Colonic mucosa (tissue), 4 donors: ENCODE measurements around the gene EREG. TPM values are rescaled to one million over a fixed set of nuclear protein-coding genes. Genes with fewer than 3 reads are reported as not detected.
"Not testable (repeated sequence)": the region's sequence is repeated elsewhere in the genome, so short reads cannot be mapped to it uniquely, and the experiment has no call there.

Source experiments
- DNase-seq: peaks from one replicate; pipeline ENCODE4 v3.0.0-alpha.2; 2020
- H3K27ac ChIP-seq: fragments of 200-600 bp; one replicate; pipeline ENCODE4 v1.8.0; 2021
- H3K27me3 ChIP-seq: fragments of 200-600 bp; one replicate; pipeline ENCODE4 v1.8.0; 2021
- H3K36me3 ChIP-seq: fragments of 200-600 bp; one replicate; pipeline ENCODE4 v1.8.0; 2021
- H3K4me1 ChIP-seq: fragments of 200-600 bp; one replicate; pipeline ENCODE4 v1.8.0; 2021; ENCODE audit warnings: mild to moderate bottlenecking
- H3K4me3 ChIP-seq: fragments of 200-600 bp; one replicate; pipeline ENCODE4 v1.8.0; 2021
- H3K9ac ChIP-seq, 2 donors: one replicate each; pipeline ENCODE4 v1.7.0; 2013; ENCODE audit warnings: control low read depth in 2 of 2, low read depth in 2 of 2, low read length in 2 of 2
- H3K9me3 ChIP-seq: fragments of 200-600 bp; one replicate; pipeline ENCODE4 v1.8.0; 2021
- CTCF ChIP-seq: fragments of 200-600 bp; IDR thresholded peaks from one replicate; pipeline ENCODE4 v1.8.0; 2022; ENCODE audit warnings: antibody characterized with exemption, mild to moderate bottlenecking
- intact Hi-C: fragments of 100-400 bp; cut with DNase I; formaldehyde crosslinking; loops from one replicate; pipeline ENCODE4 v1.14.1; 2022
- total RNA-seq, 2 donors: library from RNA; stranded (reverse); fragmentation: NEBNext Ultra II Directional in 1 of 2; extraction: Animal tissue kit (Norgen Biotek cat#: 25700) in 1 of 2; gene quantifications; one replicate each; pipeline ENCODE4 v1.2.1, GENCODE V29; 2021
- donor health status: healthy.
- donor health status: DM: no; HTN: no; CAD: no.
- donor health status: DM: no; HTN: no; CAD: no.

Gene EREG
- total RNA-seq, 2 donors from 2014 or later: 2.4 to 3.5 TPM

- Histone ChIP-seq H3K4me3 (no peak overlapping the region), H3K9ac (no peak overlapping the region), H3K36me3 (no peaks in the 10 kb centered on the region), H3K27me3 (no peaks in the 10 kb centered on the region), H3K27ac (no peak overlapping the region), H3K9me3 (no peaks in the 10 kb centered on the region), H3K4me1 (no peaks in the 10 kb centered on the region)
- TF ChIP-seq CTCF: no peak
- intact Hi-C loops: no loop called here
- DNase-seq: no peak
These were observed 33.0 kb upstream of the EREG start for GRCh38 chr4:74331944-74332343.

- Histone ChIP-seq H3K9me3 (no peaks in the 10 kb centered on the region), H3K4me3 (no peak overlapping the region), H3K9ac (no peak overlapping the region), H3K4me1 (no peaks in the 10 kb centered on the region), H3K27ac (no peak overlapping the region), H3K27me3 (no peaks in the 10 kb centered on the region), H3K36me3 (no peaks in the 10 kb centered on the region)
- DNase-seq: no peak
- TF ChIP-seq CTCF: no peak
- intact Hi-C loops: no loop called here
These were observed 30.3 kb upstream of the EREG start for GRCh38 chr4:74334636-74335035.

- no peaks in the 10 kb centered on the region for H3K27me3 ChIP-seq
- no peaks in the 10 kb centered on the region for H3K36me3 ChIP-seq
- no peak overlapping the region for H3K27ac ChIP-seq
- H3K9me3 ChIP-seq: no peaks in the 10 kb centered on the region
- no peak for TF ChIP-seq CTCF
- intact Hi-C loops: no loop called here
- no peak for DNase-seq
- H3K4me3 ChIP-seq: no peak overlapping the region
- no peak overlapping the region for H3K9ac ChIP-seq
- H3K4me1 ChIP-seq: no peaks in the 10 kb centered on the region
These were observed 29.5 kb upstream of the EREG start for GRCh38 chr4:74335341-74336021.

GRCh38 chr4:74338792-74339333 is 26.1 kb upstream of the EREG start:
- Histone ChIP-seq H3K36me3 (no peaks in the 10 kb centered on the region), H3K9me3 (no peaks in the 10 kb centered on the region), H3K27ac (no peak overlapping the region), H3K4me3 (no peak overlapping the region), H3K9ac (no peak overlapping the region), H3K27me3 (no peaks in the 10 kb centered on the region), H3K4me1 (no peaks in the 10 kb centered on the region)
- no peak for TF ChIP-seq CTCF
- DNase-seq: no peak
- intact Hi-C loops: no loop called here

- intact Hi-C loops: no loop called here
- TF ChIP-seq CTCF: no peak
- H3K27me3 ChIP-seq: no peaks in the 10 kb centered on the region
- no peaks in the 10 kb centered on the region for H3K9me3 ChIP-seq
- no peaks in the 10 kb centered on the region for H3K36me3 ChIP-seq
- no peak overlapping the region for H3K27ac ChIP-seq
- no peak overlapping the region for H3K4me3 ChIP-seq
- H3K9ac ChIP-seq: no peak overlapping the region
- no peaks in the 10 kb centered on the region for H3K4me1 ChIP-seq
- DNase-seq: no peak
These were observed 25.4 kb upstream of the EREG start for GRCh38 chr4:74339501-74339900.

- H3K4me3 ChIP-seq, H3K27ac ChIP-seq, H3K9ac ChIP-seq, DNase-seq, H3K27me3 ChIP-seq, H3K9me3 ChIP-seq, H3K4me1 ChIP-seq, intact Hi-C loops, H3K36me3 ChIP-seq: not testable (repeated sequence)
These were observed 24.5 kb upstream of the EREG start for GRCh38 chr4:74340421-74340820.
